ENCODE data around the gene FRMPD1. TPM values are rescaled to one million over a fixed set of nuclear protein-coding genes. Genes with fewer than 3 reads are reported as not detected.

Gene FRMPD1
- total and polyA plus RNA-seq, 3 donors from 2014 or later, result 15.9 to 67.3 (median 48.0) TPM

DNA sequence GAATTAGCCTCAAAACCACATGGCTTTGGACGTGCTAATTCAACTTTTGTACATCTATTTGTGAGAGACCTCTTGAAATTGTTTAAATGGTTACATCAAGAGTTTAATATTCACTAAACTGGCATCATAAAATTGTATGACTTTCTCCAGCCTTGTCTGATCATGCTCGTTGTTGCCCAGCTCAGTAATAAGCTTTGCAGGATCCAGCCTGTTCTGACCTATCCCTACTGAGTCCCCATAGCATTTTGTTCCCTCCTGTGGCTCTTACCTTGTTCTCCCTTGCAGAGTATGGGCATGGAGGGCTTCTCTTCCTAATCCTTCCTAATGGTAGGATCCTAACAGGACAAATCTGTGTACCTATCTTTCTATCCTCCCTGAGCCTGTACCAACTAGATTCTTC is 127.8 kb downstream of the FRMPD1 start:
- intact Hi-C loops (cut with DNase I; ENCODE audit: low total_unique reads), result no loop called here
- Histone ChIP-seq H3K36me3 (ENCODE audit: low read depth, missing control alignments) (no peaks in the 10 kb centered on the region), H3K9me3 (no peaks in the 10 kb centered on the region), H3K27ac (no peak overlapping the region), H3K27me3 (no peaks in the 10 kb centered on the region), H3K4me3 (no peak overlapping the region), H3K4me1 (no peaks in the 10 kb centered on the region)
- DNase-seq, result no peak
- 83 to 86% methylated on average over 2 of the region's 2 CpGs for WGBS, 2 donors
- TF ChIP-seq, protein P1, sequence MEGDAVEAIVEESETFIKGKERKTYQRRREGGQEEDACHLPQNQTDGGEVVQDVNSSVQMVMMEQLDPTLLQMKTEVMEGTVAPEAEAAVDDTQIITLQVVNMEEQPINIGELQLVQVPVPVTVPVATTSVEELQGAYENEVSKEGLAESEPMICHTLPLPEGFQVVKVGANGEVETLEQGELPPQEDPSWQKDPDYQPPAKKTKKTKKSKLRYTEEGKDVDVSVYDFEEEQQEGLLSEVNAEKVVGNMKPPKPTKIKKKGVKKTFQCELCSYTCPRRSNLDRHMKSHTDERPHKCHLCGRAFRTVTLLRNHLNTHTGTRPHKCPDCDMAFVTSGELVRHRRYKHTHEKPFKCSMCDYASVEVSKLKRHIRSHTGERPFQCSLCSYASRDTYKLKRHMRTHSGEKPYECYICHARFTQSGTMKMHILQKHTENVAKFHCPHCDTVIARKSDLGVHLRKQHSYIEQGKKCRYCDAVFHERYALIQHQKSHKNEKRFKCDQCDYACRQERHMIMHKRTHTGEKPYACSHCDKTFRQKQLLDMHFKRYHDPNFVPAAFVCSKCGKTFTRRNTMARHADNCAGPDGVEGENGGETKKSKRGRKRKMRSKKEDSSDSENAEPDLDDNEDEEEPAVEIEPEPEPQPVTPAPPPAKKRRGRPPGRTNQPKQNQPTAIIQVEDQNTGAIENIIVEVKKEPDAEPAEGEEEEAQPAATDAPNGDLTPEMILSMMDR (IDR thresholded peaks at IDR 0.05), result no peak
- TF ChIP-seq POLR2A (IDR thresholded peaks at IDR 0.05), result no peak

DNA sequence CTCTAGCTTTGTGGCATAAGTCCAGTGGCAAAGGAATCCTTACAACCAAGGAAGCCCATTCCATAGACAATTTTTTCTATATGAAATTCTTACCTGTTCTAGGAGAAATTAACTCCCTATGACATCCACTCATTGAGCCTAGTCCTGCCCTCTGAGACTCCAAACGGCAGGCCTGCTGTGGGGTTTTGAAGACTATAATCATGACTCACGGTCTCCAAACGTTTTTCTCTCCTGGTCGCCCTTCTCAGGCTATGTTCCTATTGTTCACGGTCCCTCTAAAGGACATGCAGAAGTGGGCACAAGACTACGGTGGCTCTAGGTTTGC is 133.5 kb downstream of the FRMPD1 start:
- Histone ChIP-seq H3K27me3 (no peaks in the 10 kb centered on the region), H3K4me1 (no peaks in the 10 kb centered on the region), H3K9me3 (no peaks in the 10 kb centered on the region), H3K4me3 (peak overlapping the region; percentile 83 to 91), H3K36me3 (ENCODE audit: low read depth, missing control alignments) (no peaks in the 10 kb centered on the region), H3K27ac (peak overlapping the region; percentile 62 to 79)
- WGBS, 2 donors, result 0 to 1% methylated on average over 6 of the region's 6 CpGs
- no peak for DNase-seq
- TF ChIP-seq, protein P1 (IDR thresholded peaks at IDR 0.05), result no peak
- intact Hi-C loops (cut with DNase I; ENCODE audit: low total_unique reads), result no loop called here

DNA sequence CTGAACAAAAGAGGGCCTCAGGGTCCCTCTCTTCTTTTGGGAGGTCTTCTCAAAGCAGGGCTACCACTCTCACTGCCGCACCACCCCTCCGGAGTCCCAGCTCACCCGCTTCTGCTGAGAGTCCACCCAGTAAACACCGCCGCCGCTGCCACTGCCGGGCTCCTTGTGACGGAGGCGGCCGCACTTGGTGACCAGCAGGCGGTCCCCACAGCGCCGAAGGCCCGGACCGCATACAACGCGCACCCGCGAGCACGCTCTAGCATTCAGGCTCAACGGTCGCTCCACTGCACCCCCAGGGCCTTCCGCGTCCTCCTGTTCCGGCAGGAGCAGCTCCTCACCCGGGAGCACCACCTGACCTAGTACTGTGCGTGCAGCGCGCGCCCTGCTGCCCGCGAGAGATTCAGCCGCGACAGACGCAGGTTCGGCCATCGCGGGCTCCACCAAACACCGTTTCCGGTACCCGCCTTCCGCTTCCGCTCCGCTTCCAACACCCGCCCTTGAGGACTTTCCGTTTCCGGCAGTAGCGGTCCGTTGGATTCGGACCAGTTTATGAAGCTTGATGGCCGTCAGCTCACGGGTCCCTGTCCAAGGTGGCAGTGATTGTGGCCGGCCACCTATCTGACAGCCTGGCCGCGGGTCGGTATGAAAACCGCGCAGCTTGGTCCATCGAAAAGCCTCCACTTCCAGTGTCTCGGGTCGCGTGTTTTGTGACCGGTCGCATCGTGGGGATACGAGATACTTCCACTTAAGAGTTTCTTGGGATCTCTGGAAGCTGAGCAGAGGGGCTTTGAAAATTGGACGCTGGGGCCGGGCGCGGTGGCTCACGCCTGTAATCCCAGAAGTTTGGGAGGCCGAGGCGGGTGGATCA is 134.1 kb downstream of the FRMPD1 start, which contains the start of gene EXOSC3:
TSS of gene EXOSC3 (minus strand) at position 449 of the 868 bp plus-strand sequence. CDS start at position 429, 20 bp downstream.
- intact Hi-C loops (cut with DNase I; ENCODE audit: low total_unique reads), result no loop called here
- no peaks in the 10 kb centered on the region for H3K4me1 ChIP-seq
- no peaks in the 10 kb centered on the region for H3K36me3 ChIP-seq (ENCODE audit: low read depth, missing control alignments)
- DNase-seq, result peak; percentile 95
- H3K27me3 ChIP-seq, result no peaks in the 10 kb centered on the region
- WGBS, 2 donors, result 1% methylated on average over 42 to 69 of the region's 73 CpGs
- H3K4me3 ChIP-seq, result peak within 1 kb of the TSS; percentile 83 to 91
- no peaks in the 10 kb centered on the region for H3K9me3 ChIP-seq
- H3K27ac ChIP-seq, result peak within 1 kb of the TSS; percentile 62 to 79
- TF ChIP-seq POLR2A (IDR thresholded peaks at IDR 0.05), result no peak
- TF ChIP-seq, protein P1 (IDR thresholded peaks at IDR 0.05), result no peak

DNA sequence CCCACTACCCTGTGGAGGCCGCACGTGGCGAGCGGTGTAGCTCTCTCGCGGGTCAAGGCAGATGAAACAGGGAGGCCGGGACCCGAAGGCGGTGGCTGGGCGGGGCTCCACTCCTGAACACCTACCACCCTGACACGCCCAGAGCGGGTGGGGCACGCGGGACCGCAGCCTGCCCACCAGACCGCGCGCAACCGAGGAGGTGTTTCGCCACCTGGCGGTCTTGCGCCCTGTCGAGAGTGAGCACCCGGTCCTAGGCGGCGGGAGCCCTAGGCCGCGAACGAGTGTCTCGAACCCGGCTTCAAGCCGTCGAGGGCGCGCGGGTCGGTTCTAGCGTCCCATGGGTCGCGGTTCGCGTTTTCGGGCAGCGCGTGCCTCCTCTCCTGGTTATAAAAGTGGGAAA is 136.3 kb downstream of the FRMPD1 start:
- WGBS, 2 donors, result 13 to 52% methylated on average over 6 to 45 of the region's 45 CpGs
- intact Hi-C loops (cut with DNase I; ENCODE audit: low total_unique reads), result no loop called here
- TF ChIP-seq, protein P1 (IDR thresholded peaks at IDR 0.05), result no peak
- no peak for TF ChIP-seq POLR2A (IDR thresholded peaks at IDR 0.05)

DNA sequence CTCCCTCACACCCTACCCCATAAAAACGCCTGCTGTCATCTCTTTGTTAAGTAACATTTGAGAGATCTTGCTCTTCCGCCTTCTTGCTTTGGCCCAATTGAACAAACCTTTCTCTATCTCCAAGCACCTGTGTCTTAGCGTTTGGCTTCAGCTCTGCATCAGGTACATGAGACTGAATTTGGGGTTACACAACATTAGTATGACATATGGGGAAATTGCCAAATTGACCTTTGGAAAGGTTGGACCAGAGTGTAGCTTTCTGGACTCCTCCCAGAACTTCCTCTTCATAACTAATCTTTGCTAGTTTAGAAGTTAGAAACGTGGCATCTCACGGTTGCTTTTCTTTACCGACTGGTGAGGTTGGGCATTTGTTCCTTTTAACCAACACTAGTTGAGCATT is 137.6 kb downstream of the FRMPD1 start:
- Histone ChIP-seq H3K27ac (no peak overlapping the region), H3K9me3 (no peaks in the 10 kb centered on the region), H3K36me3 (ENCODE audit: low read depth, missing control alignments) (no peaks in the 10 kb centered on the region), H3K4me3 (no peak overlapping the region), H3K27me3 (no peaks in the 10 kb centered on the region), H3K4me1 (no peaks in the 10 kb centered on the region)
- TF ChIP-seq, protein P1 (IDR thresholded peaks at IDR 0.05), result no peak
- TF ChIP-seq POLR2A (IDR thresholded peaks at IDR 0.05), result no peak
- no peak for DNase-seq
- intact Hi-C loops (cut with DNase I; ENCODE audit: low total_unique reads), result no loop called here
- 53 to 62% methylated on average over 6 of the region's 6 CpGs for WGBS, 2 donors

More for the DNA sequence above, 136.3 kb downstream of the FRMPD1 start:
- no peaks in the 10 kb centered on the region for H3K27me3 ChIP-seq
- H3K4me1 ChIP-seq, result no peaks in the 10 kb centered on the region
- H3K4me3 ChIP-seq, result peak overlapping the region; percentile 38 to 45
- no peaks in the 10 kb centered on the region for H3K36me3 ChIP-seq (ENCODE audit: low read depth, missing control alignments)
- peak; percentile 29 for DNase-seq
- no peaks in the 10 kb centered on the region for H3K9me3 ChIP-seq
- H3K27ac ChIP-seq, result no peak overlapping the region
